ENCODE data around the gene SPHK2.

DNA sequence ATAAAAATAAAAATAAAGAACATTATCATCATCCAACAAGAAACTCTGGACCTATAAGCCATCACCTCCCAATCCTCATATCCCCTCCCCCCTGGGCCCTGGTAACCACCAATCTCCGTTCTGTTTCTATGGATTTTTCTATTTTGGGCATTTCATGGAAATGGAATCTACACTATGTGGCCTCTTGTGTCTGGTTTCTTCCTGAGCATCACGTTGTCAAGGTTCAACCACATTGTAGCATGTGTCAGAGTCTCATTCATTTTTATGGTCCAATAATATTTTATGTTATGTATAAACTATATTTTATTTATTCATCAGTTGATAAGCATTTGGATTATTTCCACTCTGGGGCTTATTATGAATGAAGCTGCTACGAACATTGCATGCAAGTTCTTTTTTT is 40.4 kb upstream of the SPHK2 start:
- TF ChIP-seq ZNF274 (IDR thresholded peaks at IDR 0.05; ENCODE audit: low read depth, low read length) (no peak), YY1 (IDR thresholded peaks at IDR 0.05; ENCODE audit: insufficient read depth, insufficient read length) (no peak), SUZ12 (IDR thresholded peaks at IDR 0.05; ENCODE audit: extremely low read depth, insufficient read depth, insufficient read length) (no peak)
